Tibial nerve (tissue), 4 donors: ENCODE data around the gene ST3GAL6. TPM values are rescaled to one million over a fixed set of nuclear protein-coding genes. Genes with fewer than 3 reads are reported as not detected.

Source experiments
- DNase-seq, 2 donors: peaks; one replicate each; pipeline ENCODE4 v3.0.0-alpha.2; 2019; ENCODE audit warnings: low spot score in 2 of 2
- H3K27ac ChIP-seq, 4 donors: fragments of 200-600 bp; sonication (generic) in 3 of 4; one replicate each; pipeline ENCODE4 v1.5.1; 2017 to 2019; ENCODE audit warnings: mild to moderate bottlenecking in 1 of 4
- H3K27me3 ChIP-seq, 2 donors: fragments of 200-600 bp; sonication (generic) in 1 of 2; one replicate each; pipeline versions ENCODE4 v1.5.1 to v1.6.0; 2017 to 2019
- H3K36me3 ChIP-seq, 3 donors: fragments of 200-600 bp; sonication (generic); one replicate each; pipeline ENCODE4 v1.5.1; 2018 to 2019
- H3K4me1 ChIP-seq, 4 donors: fragments of 200-600 bp; sonication (generic) in 3 of 4; one replicate each; pipeline ENCODE4 v1.5.1; 2017 to 2019
- H3K4me3 ChIP-seq, 4 donors: fragments of 200-600 bp; sonication (generic) in 3 of 4; one replicate each; pipeline ENCODE4 v1.5.1; 2017 to 2019; ENCODE audit warnings: mild to moderate bottlenecking in 1 of 4, moderate library complexity in 1 of 4
- H3K9me3 ChIP-seq, 4 donors: fragments of 200-600 bp; sonication (generic) in 3 of 4; one replicate each; pipeline ENCODE4 v1.5.1; 2017 to 2019
- EP300 ChIP-seq, 2 donors: sonication (generic); formaldehyde crosslinking; IDR thresholded peaks; one replicate each; pipeline ENCODE4 v1.6.1; 2017; ENCODE audit warnings: antibody characterized with exemption in 2 of 2, mild to moderate bottlenecking in 1 of 2
- POLR2A ChIP-seq, 2 donors: fragments of 450-650 bp; IDR thresholded peaks; one replicate each; pipeline ENCODE4 v1.6.1; 2017; ENCODE audit warnings: antibody characterized with exemption in 2 of 2, mild to moderate bottlenecking in 2 of 2, moderate library complexity in 2 of 2
- WGBS, 2 donors: methylation state at CpG; one replicate each; pipeline ENCODE4 v1.1.5; 2018; 5-methylcytosine and 5-hydroxymethylcytosine counted together
- total RNA-seq, 4 donors: library from RNA; depleted of rRNA; stranded (reverse); fragments of >200 nt; gene quantifications; one replicate each; pipeline ENCODE4 v1.1.0, GENCODE V29; 2016
- TF ChIP-seq, protein P1 (sequence below), 5 experiments: fragments of 200-600 bp in 3 of 5; fragments of 450-650 bp in 2 of 5; sonication (generic) in 3 of 5; IDR thresholded peaks; one replicate each; pipeline ENCODE4 v1.5.1; 2016 to 2019; ENCODE audit warnings: antibody characterized with exemption in 5 of 5, mild to moderate bottlenecking in 3 of 5, moderate library complexity in 2 of 5

Gene ST3GAL6
- total RNA-seq, 4 donors from 2014 or later = 9.2 to 54.6 (median 10.1) TPM

GRCh38 chr3:98744283-98744682 lies 18.9 kb upstream of the ST3GAL6 start:
- no peaks in the 10 kb centered on the region for H3K27me3 ChIP-seq
- no peak overlapping the region for H3K4me3 ChIP-seq
- H3K27ac ChIP-seq = peak overlapping the region in 1 of 4 donors; percentile 34
- DNase-seq = no peak
- H3K4me1 ChIP-seq = peaks cover 0 to 8% (median 0%) of the 10 kb centered on the region in 4 donors
- no peak for TF ChIP-seq EP300 (IDR thresholded peaks at IDR 0.05)
- TF ChIP-seq POLR2A (IDR thresholded peaks at IDR 0.05) = no peak
- TF ChIP-seq, protein P1, sequence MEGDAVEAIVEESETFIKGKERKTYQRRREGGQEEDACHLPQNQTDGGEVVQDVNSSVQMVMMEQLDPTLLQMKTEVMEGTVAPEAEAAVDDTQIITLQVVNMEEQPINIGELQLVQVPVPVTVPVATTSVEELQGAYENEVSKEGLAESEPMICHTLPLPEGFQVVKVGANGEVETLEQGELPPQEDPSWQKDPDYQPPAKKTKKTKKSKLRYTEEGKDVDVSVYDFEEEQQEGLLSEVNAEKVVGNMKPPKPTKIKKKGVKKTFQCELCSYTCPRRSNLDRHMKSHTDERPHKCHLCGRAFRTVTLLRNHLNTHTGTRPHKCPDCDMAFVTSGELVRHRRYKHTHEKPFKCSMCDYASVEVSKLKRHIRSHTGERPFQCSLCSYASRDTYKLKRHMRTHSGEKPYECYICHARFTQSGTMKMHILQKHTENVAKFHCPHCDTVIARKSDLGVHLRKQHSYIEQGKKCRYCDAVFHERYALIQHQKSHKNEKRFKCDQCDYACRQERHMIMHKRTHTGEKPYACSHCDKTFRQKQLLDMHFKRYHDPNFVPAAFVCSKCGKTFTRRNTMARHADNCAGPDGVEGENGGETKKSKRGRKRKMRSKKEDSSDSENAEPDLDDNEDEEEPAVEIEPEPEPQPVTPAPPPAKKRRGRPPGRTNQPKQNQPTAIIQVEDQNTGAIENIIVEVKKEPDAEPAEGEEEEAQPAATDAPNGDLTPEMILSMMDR (IDR thresholded peaks at IDR 0.05) = no peak
- no peaks in the 10 kb centered on the region for H3K36me3 ChIP-seq
- H3K9me3 ChIP-seq = no peaks in the 10 kb centered on the region

DNA sequence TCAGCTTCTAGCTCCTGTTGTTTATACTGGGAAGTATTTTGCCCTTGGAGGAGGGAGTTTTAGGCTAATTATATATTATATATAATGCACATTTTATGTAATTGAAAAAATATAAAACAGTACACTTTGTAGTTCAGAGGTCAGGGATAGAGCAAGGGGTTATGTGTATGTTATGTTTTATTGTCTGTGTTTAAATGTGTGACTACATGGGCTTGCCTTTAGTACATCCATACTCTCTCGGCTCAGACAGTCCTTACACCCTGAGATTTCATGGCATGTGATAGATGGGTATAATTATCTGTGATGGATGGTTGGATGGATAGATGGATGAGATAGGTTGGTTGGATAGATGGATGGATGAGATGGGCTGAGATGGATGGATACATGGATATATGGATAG lies 17.4 kb upstream of the ST3GAL6 start:
- H3K36me3 ChIP-seq = no peaks in the 10 kb centered on the region
- no peak for DNase-seq
- H3K9me3 ChIP-seq = no peaks in the 10 kb centered on the region
- TF ChIP-seq POLR2A (IDR thresholded peaks at IDR 0.05) = no peak
- TF ChIP-seq, protein P1 (IDR thresholded peaks at IDR 0.05) = no peak
- no peak for TF ChIP-seq EP300 (IDR thresholded peaks at IDR 0.05)
- H3K4me1 ChIP-seq = peaks cover 0 to 18% (median 0%) of the 10 kb centered on the region in 4 donors
- 68 to 72% methylated on average over 1 of the region's 1 CpG for WGBS, 2 donors
- H3K27me3 ChIP-seq = no peaks in the 10 kb centered on the region
- peak overlapping the region in 2 of 4 donors; percentile 34 to 54 for H3K27ac ChIP-seq
- H3K4me3 ChIP-seq = no peak overlapping the region

DNA sequence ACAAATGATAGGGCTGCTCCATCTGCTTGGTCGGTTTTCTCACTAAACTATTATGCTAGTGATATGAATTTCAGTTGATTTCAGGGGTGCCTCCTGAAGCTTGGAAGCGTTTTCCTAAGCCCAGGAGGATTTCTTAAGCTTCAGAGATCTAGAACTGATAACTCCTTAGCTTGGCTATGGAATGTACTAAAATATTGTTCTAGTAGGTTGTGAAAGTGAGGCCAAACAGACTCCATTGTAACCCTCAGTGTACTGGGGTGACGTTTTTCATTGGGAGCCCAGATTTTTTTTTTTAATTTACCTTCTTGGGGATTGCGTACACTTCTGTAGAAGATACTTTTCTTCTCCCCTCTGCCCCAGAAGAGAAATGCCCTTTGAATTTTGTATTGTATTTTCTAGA lies 17.0 kb upstream of the ST3GAL6 start:
- 84 to 87% methylated on average over 4 of the region's 4 CpGs for WGBS, 2 donors
- Histone ChIP-seq H3K4me1 (peaks cover 0 to 19% (median 0%) of the 10 kb centered on the region in 4 donors), H3K9me3 (no peaks in the 10 kb centered on the region), H3K36me3 (no peaks in the 10 kb centered on the region), H3K4me3 (no peak overlapping the region), H3K27me3 (no peaks in the 10 kb centered on the region), H3K27ac (peak overlapping the region in 2 of 4 donors; percentile 34 to 54)
- DNase-seq = no peak
- TF ChIP-seq, protein P1 (IDR thresholded peaks at IDR 0.05) = no peak
- TF ChIP-seq EP300 (IDR thresholded peaks at IDR 0.05) (no peak), POLR2A (IDR thresholded peaks at IDR 0.05) (no peak)

- no peak for DNase-seq
- WGBS, 2 donors = 56 to 62% methylated on average over 4 of the region's 4 CpGs
- Histone ChIP-seq H3K4me3 (no peak overlapping the region), H3K9me3 (no peaks in the 10 kb centered on the region), H3K27ac (peak overlapping the region in 1 of 4 donors; percentile 34), H3K4me1 (peaks cover 0 to 19% (median 0%) of the 10 kb centered on the region in 4 donors), H3K27me3 (no peaks in the 10 kb centered on the region), H3K36me3 (no peaks in the 10 kb centered on the region)
- TF ChIP-seq EP300 (IDR thresholded peaks at IDR 0.05) (no peak), POLR2A (IDR thresholded peaks at IDR 0.05) (no peak)
- TF ChIP-seq, protein P1 (IDR thresholded peaks at IDR 0.05) = no peak
These were observed 16.3 kb upstream of the ST3GAL6 start for GRCh38 chr3:98746882-98747281.

- DNase-seq = no peak
- no peak overlapping the region for H3K4me3 ChIP-seq
- no peaks in the 10 kb centered on the region for H3K36me3 ChIP-seq
- WGBS, 2 donors = 82 to 96% methylated on average over 1 of the region's 1 CpG
- TF ChIP-seq, protein P1 (IDR thresholded peaks at IDR 0.05) = no peak
- TF ChIP-seq POLR2A (IDR thresholded peaks at IDR 0.05) = no peak
- no peak for TF ChIP-seq EP300 (IDR thresholded peaks at IDR 0.05)
- no peaks in the 10 kb centered on the region for H3K27me3 ChIP-seq
- H3K4me1 ChIP-seq = peaks cover 0 to 13% (median 0%) of the 10 kb centered on the region in 4 donors
- H3K27ac ChIP-seq = no peak overlapping the region
- no peaks in the 10 kb centered on the region for H3K9me3 ChIP-seq
These were observed 12.7 kb upstream of the ST3GAL6 start for GRCh38 chr3:98750276-98750919.
